SK-N-SH treated with all-trans-retinoic acid at 6 μM for 48 hours (cell line): Measurements from ENCODE around the gene HTT-AS.

Experiments
- ATAC-seq: fragments of 200-7000 bp; cut with Tn5 transposase; 3 replicates; pipeline ENCODE4 v1.9.1; 2020; ENCODE audit warnings: mild to moderate bottlenecking, moderate library complexity
- ARNTL ChIP-seq: fragments of 450-650 bp; formaldehyde crosslinking; IDR thresholded peaks from 2 replicates; pipeline ENCODE4 v1.5.0; 2020; ENCODE audit warnings: low read depth, mild to moderate bottlenecking, moderate library complexity, borderline replicate concordance
- BACH2 ChIP-seq: fragments of 250-450 bp; sonication (Bioruptor Pico); IDR thresholded peaks from 2 replicates; pipeline ENCODE4 v1.9.0; 2021; ENCODE audit warnings: mild to moderate bottlenecking, borderline replicate concordance
- CREB5 ChIP-seq: fragments of 250-450 bp; sonication (Bioruptor Pico); IDR thresholded peaks from 2 replicates; pipeline ENCODE4 v1.5.1; 2020; ENCODE audit warnings: low read depth, mild to moderate bottlenecking, moderate library complexity
- CSDC2 ChIP-seq: fragments of 250-450 bp; sonication (Bioruptor Pico); IDR thresholded peaks from 2 replicates; pipeline ENCODE4 v1.5.0; 2020; ENCODE audit warnings: mild to moderate bottlenecking, moderate library complexity
- CSRNP3 ChIP-seq: fragments of 250-450 bp; sonication (Bioruptor Pico); IDR thresholded peaks from 2 replicates; pipeline ENCODE4 v1.5.1; 2021; ENCODE audit warnings: mild to moderate bottlenecking, moderate library complexity
- ESRRG ChIP-seq: fragments of 250-450 bp; sonication (Bioruptor Pico); IDR thresholded peaks from 2 replicates; pipeline ENCODE4 v1.6.1; 2021; ENCODE audit warnings: mild to moderate bottlenecking
- GLIS3 ChIP-seq: fragments of 250-450 bp; sonication (Bioruptor Pico); IDR thresholded peaks from 2 replicates; pipeline ENCODE4 v1.5.0; 2020; ENCODE audit warnings: mild to moderate bottlenecking, moderate library complexity
- PATZ1 ChIP-seq: fragments of 250-450 bp; sonication (Bioruptor Pico); IDR thresholded peaks from 2 replicates; pipeline ENCODE4 v1.8.0; 2020; ENCODE audit warnings: mild to moderate bottlenecking, moderate library complexity, borderline replicate concordance
- RARB ChIP-seq: fragments of 250-450 bp; sonication (Bioruptor Pico); IDR thresholded peaks from 2 replicates; pipeline ENCODE4 v1.8.0; 2021; ENCODE audit warnings: mild to moderate bottlenecking, moderate library complexity
- SNAI2 ChIP-seq: fragments of 250-450 bp; sonication (Bioruptor Pico); IDR thresholded peaks from 2 replicates; pipeline ENCODE4 v1.5.0; 2020; ENCODE audit warnings: mild to moderate bottlenecking, moderate library complexity
- TCF4 ChIP-seq: fragments of 250-450 bp; sonication (Bioruptor Pico); IDR thresholded peaks from 2 replicates; pipeline ENCODE4 v1.8.0; 2021; ENCODE audit warnings: mild to moderate bottlenecking, moderate library complexity, borderline replicate concordance
- TSHZ2 ChIP-seq: fragments of 250-450 bp; sonication (Bioruptor Pico); IDR thresholded peaks from 2 replicates; pipeline ENCODE4 v1.5.0; 2020; ENCODE audit warnings: mild to moderate bottlenecking, moderate library complexity
- ZC3H10 ChIP-seq: fragments of 250-450 bp; sonication (Bioruptor Pico); IDR thresholded peaks from 2 replicates; pipeline ENCODE4 v1.5.1; 2021; ENCODE audit warnings: mild to moderate bottlenecking, moderate library complexity
- ZFP3 ChIP-seq: fragments of 250-450 bp; sonication (Bioruptor Pico); IDR thresholded peaks from 2 replicates; pipeline ENCODE4 v1.5.0; 2020; ENCODE audit warnings: mild to moderate bottlenecking, moderate library complexity
- ZFP30 ChIP-seq: fragments of 450-650 bp; formaldehyde crosslinking; IDR thresholded peaks from 2 replicates; pipeline ENCODE4 v1.5.0; 2022; ENCODE audit warnings: mild to moderate bottlenecking, moderate library complexity
- ZNF565 ChIP-seq: fragments of 450-650 bp; formaldehyde crosslinking; conservative IDR thresholded peaks from 2 replicates; pipeline ENCODE4 v1.5.0; 2020; ENCODE audit warnings: low read depth, mild to moderate bottlenecking, moderate library complexity
- ZNF70 ChIP-seq: fragments of 450-650 bp; formaldehyde crosslinking; IDR thresholded peaks from 2 replicates; pipeline ENCODE4 v1.5.0; 2020; ENCODE audit warnings: mild to moderate bottlenecking, moderate library complexity
- ZNF8 ChIP-seq: fragments of 450-650 bp; formaldehyde crosslinking; IDR thresholded peaks from 2 replicates; pipeline ENCODE4 v1.5.0; 2020; ENCODE audit warnings: mild to moderate bottlenecking, moderate library complexity

The HTT-AS gene

GRCh38 chr4:3016961-3017360 is 57.4 kb downstream of the HTT-AS start (continued):
- TF ChIP-seq PATZ1 (CRISPR knock-in tag) (no peak), GLIS3 (CRISPR knock-in tag) (no peak), ZFP3 (CRISPR knock-in tag) (no peak), ZNF70 (no peak), ZNF565 (CRISPR knock-in tag) (no peak), ARNTL (CRISPR knock-in tag) (no peak), CSRNP3 (CRISPR knock-in tag) (no peak)

- ATAC-seq = no peak
- TF ChIP-seq ZFP3 (CRISPR knock-in tag) (no peak), ZNF8 (no peak), ZFP30 (CRISPR knock-in tag) (no peak), ZC3H10 (CRISPR knock-in tag) (no peak), TCF4 (CRISPR knock-in tag) (no peak), GLIS3 (CRISPR knock-in tag) (no peak), CREB5 (CRISPR knock-in tag) (no peak), ZNF70 (no peak), RARB (CRISPR knock-in tag) (no peak), PATZ1 (CRISPR knock-in tag) (no peak), ESRRG (CRISPR knock-in tag) (no peak), ZNF565 (CRISPR knock-in tag) (no peak), BACH2 (CRISPR knock-in tag) (no peak), CSDC2 (CRISPR knock-in tag) (no peak), SNAI2 (CRISPR knock-in tag) (no peak), TSHZ2 (no peak)
Measured at GRCh38 chr4:3013839-3014350, 60.4 kb downstream of the HTT-AS start.
